HG02840 (cell line): ENCODE data around the gene WDR86.

Experiments
- ATAC-seq: cut with Tn5 transposase; IDR thresholded peaks from one replicate; pipeline ENCODE4 v1.9.1; 2021; ENCODE audit warnings: mild to moderate bottlenecking, moderate library complexity, moderate number of reproducible peaks; ENCODE audit not compliant: unreplicated experiment, low FRiP score

The WDR86 gene

GRCh38 chr7:151381348-151382078, 28.3 kb downstream of the WDR86 start:
- no peak for ATAC-seq

- ATAC-seq = no peak
These were observed 28.8 kb downstream of the WDR86 start for GRCh38 chr7:151381098-151381347.

- no peak for ATAC-seq
These were observed 29.4 kb downstream of the WDR86 start for GRCh38 chr7:151380199-151381097.

- ATAC-seq = no peak
These were observed 30.2 kb downstream of the WDR86 start for GRCh38 chr7:151379534-151380198.

GRCh38 chr7:151379193-151379520, 30.7 kb downstream of the WDR86 start:
- ATAC-seq = no peak

- ATAC-seq = no peak
These were observed 31.2 kb downstream of the WDR86 start for GRCh38 chr7:151378496-151379192.

- no peak for ATAC-seq
These were observed 31.8 kb downstream of the WDR86 start for GRCh38 chr7:151378011-151378410.

- no peak for ATAC-seq
These were observed 32.4 kb downstream of the WDR86 start for GRCh38 chr7:151377406-151377805.

GRCh38 chr7:151376218-151376902, 33.5 kb downstream of the WDR86 start:
- no peak for ATAC-seq

GRCh38 chr7:151375530-151376217, 34.2 kb downstream of the WDR86 start:
- ATAC-seq = no peak

- ATAC-seq = no peak
These were observed 35.1 kb downstream of the WDR86 start for GRCh38 chr7:151374726-151375125.

- no peak for ATAC-seq
These were observed 35.7 kb downstream of the WDR86 start for GRCh38 chr7:151374139-151374538.

- no peak for ATAC-seq
These were observed 36.2 kb downstream of the WDR86 start for GRCh38 chr7:151373599-151373998.

- no peak for ATAC-seq
These were observed 37.1 kb downstream of the WDR86 start for GRCh38 chr7:151372612-151373265.

GRCh38 chr7:151371266-151371665, 38.6 kb downstream of the WDR86 start:
- ATAC-seq = no peak

- ATAC-seq = peak; percentile 84
These were observed 41.7 kb downstream of the WDR86 start for GRCh38 chr7:151368136-151368571.

- no peak for ATAC-seq
These were observed 42.6 kb downstream of the WDR86 start for GRCh38 chr7:151367284-151367683.

GRCh38 chr7:151366880-151367222, 43.0 kb downstream of the WDR86 start:
- ATAC-seq = no peak

GRCh38 chr7:151366166-151366879, 43.5 kb downstream of the WDR86 start:
- no peak for ATAC-seq
